ENCODE results near the gene FAM240A.
A peak's percentile ranks its signal among the peaks of the same experiment; 100 is the strongest.
"Not testable (repeated sequence)": the region's sequence is repeated elsewhere in the genome, so short reads cannot be mapped to it uniquely, and the experiment has no call there.

Gene FAM240A

DNA sequence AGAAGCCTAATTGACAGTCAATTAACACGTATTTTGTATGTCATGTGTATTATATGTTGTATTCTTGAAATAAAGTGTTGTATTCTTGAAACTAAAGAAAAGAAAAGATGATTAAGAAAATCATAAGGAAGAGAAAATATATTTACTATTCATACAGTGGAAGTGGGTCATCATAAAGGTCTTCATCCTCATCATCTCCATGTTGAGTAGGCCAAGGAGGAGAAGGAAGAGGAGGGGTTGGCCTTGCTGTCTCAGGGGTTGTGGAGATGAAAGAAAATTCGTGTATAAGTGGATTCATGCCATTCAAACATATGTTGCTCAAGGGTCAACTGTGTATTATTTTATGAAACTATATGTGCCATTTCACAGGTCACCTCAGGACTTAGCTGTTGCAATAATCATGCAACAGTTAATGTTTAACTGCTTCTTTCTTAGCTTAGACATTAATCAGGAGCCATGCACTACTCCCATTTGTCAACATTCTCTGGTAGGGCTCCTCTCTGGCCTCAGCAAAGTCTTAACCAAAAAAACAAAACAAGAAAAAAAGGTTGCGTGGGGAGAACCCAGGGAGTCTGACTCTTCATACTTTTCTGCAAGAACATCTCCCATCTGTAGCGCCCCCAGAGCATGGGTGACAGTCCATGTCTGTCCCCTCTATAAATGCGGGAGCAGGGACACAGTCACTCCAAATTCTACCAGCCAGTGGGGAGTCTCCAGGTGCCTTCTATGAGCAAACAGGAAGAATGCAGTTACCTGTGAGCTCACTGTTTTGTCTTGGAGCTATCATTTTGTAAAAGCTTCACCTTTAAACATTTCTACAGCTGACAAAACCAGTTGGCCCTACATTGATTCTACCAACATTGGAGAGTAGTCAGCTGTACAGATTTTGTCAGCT is 26.3 kb upstream of the FAM240A start:
- DNase-seq (ENCODE audit: low read depth, low spot score): no peak

DNA sequence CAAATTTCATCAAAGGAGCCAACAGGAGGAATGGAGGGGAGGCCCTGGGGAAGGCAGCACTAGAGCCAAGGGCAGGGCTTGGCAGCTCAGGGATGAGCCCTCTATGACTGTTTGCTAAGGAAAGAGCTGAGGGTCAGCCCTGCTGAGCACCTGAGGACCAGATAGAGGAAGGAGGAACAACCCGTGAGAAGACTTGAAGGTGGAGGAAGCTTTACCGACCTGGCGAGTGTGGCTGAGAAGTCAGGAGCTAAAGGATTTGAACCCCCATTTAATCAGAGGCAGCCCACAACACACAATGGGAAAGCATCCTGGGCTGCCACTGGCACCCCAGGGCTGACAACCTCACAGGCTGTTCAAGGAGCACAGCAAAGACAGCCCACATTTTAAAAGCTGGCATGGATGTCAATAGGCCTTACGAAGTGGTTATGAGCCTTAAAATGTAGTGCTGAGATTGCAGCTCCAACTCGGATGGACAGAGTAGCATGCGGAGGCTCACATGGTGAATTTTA is 25.5 kb upstream of the FAM240A start:
- H3K4me3 ChIP-seq (ENCODE audit: low read length): no peak overlapping the region
- peak; percentile 6 for DNase-seq (ENCODE audit: low read depth, low spot score)

More for the DNA sequence above, 26.3 kb upstream of the FAM240A start:
- H3K4me3 ChIP-seq (ENCODE audit: low read length): no peak overlapping the region

GRCh38 chr3:46587268-46587667 is 25.1 kb upstream of the FAM240A start:
- DNase-seq (ENCODE audit: low read depth, low spot score): peak; percentile 72
- not testable (repeated sequence) for H3K4me3 ChIP-seq (ENCODE audit: low read length)

DNA sequence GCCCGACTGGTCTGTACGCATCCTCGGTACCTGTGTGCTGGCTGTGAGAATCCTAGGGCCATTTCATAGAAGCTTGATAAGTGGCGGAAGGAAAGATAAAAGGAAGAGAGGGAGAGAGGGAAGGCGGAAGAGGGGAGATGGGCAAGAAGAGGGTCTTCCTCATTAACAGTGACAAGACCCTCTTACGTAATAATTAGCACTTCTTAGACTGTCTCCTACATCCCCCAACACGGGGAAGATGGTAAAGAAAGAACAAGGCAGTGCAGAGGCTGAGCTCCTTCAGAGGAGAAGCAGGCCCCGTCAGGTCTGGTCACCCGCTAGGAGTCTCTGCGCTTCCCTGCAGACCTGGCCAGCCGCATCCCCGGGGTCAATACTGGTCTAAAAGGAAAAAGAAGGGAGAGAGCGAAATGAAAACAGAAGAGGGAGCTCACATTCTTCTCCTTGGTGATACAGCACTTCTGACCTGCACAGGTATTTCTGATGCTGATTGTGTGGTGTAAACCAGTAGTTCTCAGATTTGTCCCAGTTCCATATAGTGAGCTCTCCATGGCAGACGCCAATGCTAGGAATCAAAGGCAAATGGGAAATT is 19.0 kb upstream of the FAM240A start:
- no peak for DNase-seq (ENCODE audit: low read depth, low spot score)
- no peak overlapping the region for H3K4me3 ChIP-seq (ENCODE audit: low read length)

DNA sequence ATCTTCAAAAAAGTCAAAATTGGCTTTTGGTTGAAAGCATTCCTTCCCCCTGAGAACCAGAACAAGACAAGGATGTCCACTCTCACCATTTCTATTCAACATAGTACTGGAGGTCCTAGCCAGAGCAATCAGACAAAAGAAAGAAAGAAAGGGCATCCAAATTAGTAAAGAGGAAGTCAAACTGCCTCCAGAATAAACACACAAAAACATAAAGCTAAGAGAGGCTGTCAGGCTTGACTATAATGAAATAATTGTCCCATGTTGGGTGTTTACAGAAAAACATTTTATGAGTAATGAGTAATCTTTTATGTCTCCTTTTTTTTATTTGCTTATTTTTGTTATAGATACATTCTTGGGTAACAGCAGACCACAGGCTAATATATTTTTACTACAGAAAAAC is 18.3 kb upstream of the FAM240A start:
- no peak for DNase-seq (ENCODE audit: low read depth, low spot score)
- no peak overlapping the region for H3K4me3 ChIP-seq (ENCODE audit: low read length)

DNA sequence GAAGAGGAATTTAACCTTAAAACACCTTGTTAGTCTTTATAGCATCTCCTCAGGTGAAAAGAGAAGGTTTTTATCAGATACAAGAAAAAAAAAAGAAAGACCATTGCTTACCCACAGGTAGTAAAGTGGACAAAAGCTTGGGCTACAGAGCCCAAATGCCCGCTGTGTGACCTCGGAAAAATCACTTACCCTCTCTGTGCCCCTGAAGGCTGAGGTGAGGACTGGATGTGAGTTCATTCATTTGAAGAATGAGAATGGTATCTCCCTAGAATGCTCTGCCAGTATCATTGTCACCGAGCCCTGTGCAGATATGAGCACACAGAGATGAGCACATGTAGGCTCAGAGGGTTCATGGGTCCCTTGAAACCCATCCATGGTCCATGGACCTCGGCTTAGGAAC is 17.6 kb upstream of the FAM240A start:
- DNase-seq (ENCODE audit: low read depth, low spot score): no peak
- no peak overlapping the region for H3K4me3 ChIP-seq (ENCODE audit: low read length)

DNA sequence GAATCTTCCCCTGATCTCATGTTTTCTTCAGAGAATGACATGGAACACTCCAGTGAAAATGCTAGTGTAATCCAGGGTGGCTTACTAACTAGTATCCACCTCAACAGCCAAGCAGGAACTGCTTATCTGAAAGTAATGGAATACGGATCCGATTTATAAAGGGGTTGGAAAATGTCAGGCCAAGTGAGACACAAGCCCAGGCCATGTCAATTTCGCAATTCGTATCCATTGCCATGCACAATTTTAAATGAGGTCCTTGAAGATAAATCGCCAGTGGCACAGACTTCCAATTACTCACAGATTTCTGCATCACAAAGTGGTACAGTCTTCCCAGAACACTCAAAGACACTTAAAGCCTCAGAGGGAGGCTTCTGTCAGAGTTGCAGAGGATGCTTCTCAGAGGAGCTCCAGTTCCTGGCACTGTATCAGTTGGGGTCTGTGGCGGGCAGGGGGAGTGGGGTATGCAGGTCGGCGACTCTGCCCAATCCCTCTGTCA is 16.5 kb upstream of the FAM240A start:
- DNase-seq (ENCODE audit: low read depth, low spot score): no peak
- no peak overlapping the region for H3K4me3 ChIP-seq (ENCODE audit: low read length)

DNA sequence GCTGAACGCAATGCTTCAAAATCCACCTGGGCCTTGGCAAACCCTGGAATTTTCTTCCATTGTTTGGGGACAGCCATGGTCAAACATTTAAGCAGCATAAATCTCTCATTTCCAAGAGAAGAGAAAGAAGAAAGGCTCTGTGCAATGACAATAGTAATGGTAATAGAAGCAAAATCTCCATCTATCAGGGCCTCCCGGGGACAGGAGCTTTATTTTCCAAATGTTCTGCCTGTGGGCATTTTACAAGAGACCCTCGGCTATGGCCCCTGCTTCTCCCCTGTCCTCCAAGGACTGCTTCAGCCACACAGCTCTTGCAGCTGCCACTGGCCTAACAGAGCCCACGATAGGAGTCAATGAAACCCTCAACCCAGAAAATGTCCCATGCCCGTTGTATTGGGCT is 12.7 kb upstream of the FAM240A start:
- DNase-seq (ENCODE audit: low read depth, low spot score): no peak
- H3K4me3 ChIP-seq (ENCODE audit: low read length): no peak overlapping the region

GRCh38 chr3:46603446-46604046 is 8.8 kb upstream of the FAM240A start:
- DNase-seq (ENCODE audit: low read depth, low spot score): no peak
- no peak overlapping the region for H3K4me3 ChIP-seq (ENCODE audit: low read length)

GRCh38 chr3:46604127-46604526 is 8.2 kb upstream of the FAM240A start:
- H3K4me3 ChIP-seq (ENCODE audit: low read length): no peak overlapping the region
- DNase-seq (ENCODE audit: low read depth, low spot score): no peak

DNA sequence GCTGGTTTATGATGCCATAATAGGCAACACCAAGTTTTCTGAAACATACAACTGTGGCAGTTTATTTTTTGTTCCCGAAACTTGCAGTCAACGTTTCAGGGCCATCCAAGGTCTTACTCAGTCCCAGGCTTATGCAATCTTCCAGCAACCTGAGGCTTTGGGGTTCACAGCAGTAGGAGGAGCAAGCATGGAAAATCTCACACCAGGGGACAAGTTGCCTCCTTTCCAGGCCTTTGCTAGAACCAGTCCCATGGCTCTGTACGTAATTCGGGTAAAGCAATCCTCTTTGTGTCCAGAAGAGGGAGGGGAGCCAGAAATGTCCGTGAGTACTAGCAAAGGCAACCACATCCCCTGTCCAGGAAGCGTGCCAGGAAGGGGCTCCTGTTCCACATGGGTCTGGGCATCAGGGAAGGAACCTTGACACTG is 4.7 kb upstream of the FAM240A start:
- DNase-seq (ENCODE audit: low read depth, low spot score): no peak
- no peak overlapping the region for H3K4me3 ChIP-seq (ENCODE audit: low read length)

DNA sequence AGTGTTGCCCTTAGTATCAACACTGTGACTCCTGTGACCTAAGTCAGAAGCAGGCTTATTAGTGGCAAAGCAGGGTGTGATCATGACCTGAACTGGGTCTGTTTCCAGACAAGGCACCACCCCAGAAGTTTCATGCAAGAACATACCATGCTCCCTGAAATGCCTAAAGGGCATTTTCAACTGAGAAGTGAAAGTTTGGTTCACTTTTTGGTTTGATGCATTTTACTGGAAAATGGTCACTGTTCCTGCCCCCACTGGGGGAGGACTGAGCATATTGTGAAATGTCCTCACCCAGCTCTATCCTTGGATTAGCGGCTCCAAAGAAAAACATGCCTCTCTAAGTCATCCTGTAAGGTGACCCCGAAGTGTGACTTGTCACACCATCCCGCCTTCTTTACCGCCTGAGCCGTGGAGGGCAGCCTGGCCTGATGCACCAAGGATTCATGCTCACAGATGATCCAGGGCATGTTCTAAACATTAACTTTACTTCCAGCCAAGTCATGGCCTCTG is 3.1 kb upstream of the FAM240A start:
- DNase-seq (ENCODE audit: low read depth, low spot score): no peak
- H3K4me3 ChIP-seq (ENCODE audit: low read length): no peak overlapping the region

DNA sequence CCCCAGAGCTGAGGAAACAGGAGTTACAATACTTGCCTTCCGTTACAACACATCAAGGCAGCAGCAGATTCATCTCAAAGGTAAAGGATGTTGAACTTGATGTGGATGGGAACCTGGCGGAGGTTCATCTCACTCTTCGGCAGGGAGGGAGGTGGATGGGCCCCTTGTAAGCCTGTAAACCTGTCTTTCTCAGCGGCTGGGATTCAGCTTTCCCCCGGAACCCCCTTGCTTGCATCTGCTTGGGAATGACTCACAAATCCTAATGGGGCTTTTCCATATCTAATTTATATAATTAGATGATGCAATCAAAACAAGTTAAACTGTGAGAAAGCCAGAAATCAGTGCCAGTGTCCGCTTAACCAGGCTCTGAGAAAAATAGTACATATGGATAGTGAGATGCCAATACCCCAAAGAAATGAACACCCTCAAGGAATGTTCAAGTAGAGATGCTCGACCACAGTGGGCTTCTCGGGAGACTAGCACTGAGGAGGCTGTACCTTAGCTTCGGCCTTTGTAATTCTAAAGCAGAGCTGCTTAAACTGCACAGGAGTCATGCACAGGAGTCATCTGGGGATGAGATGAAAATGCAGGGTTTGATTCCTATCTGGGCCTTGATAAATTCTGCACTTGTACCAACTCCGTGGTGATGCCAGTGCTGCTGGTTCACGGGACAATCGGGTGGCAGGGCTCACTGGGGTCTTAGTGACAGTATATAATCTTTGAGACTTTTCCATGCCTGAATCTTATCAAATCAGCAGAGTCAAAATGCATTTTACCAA is 2.2 kb upstream of the FAM240A start:
- H3K4me3 ChIP-seq (ENCODE audit: low read length): no peak overlapping the region
- no peak for DNase-seq (ENCODE audit: low read depth, low spot score)

DNA sequence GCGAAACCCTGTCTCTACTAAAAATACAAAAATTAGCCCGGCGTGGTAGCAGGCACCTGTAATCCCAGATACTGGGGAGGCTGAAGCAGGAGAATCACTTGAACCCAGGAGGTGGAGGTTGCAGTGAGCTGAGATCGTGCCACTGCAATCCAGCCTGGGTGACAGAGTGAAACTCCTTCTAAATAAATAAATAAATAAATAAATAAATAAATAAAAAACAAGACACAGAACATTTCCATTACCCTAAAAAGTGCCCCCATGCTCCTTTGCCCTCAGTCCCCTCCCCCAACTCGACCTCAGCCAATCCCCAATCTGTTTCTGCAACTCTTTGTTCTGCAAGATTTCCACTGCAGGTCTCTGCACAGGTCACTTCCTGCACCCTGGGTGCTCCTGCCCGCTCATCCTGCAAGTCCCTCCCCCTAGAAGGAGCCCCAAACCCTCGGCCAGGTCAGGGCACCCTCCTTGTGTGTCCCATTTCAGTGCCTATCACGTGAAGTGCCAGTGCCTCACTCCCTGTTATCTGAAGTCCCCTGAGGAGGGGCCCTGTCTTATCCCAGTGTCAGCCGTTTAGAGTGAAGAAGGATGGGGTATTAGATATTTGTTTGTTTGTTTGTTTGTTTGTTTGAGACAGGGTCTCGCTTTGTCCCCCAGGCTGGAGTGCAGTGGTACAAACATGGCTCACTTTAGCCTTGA is 1.1 kb downstream of the FAM240A start:
- no peak overlapping the region for H3K4me3 ChIP-seq (ENCODE audit: low read length)
- DNase-seq (ENCODE audit: low read depth, low spot score): no peak

- H3K4me3 ChIP-seq (ENCODE audit: low read length): no peak overlapping the region
- DNase-seq (ENCODE audit: low read depth, low spot score): no peak
Measured at GRCh38 chr3:46614431-46614830, 2.1 kb downstream of the FAM240A start.

DNA sequence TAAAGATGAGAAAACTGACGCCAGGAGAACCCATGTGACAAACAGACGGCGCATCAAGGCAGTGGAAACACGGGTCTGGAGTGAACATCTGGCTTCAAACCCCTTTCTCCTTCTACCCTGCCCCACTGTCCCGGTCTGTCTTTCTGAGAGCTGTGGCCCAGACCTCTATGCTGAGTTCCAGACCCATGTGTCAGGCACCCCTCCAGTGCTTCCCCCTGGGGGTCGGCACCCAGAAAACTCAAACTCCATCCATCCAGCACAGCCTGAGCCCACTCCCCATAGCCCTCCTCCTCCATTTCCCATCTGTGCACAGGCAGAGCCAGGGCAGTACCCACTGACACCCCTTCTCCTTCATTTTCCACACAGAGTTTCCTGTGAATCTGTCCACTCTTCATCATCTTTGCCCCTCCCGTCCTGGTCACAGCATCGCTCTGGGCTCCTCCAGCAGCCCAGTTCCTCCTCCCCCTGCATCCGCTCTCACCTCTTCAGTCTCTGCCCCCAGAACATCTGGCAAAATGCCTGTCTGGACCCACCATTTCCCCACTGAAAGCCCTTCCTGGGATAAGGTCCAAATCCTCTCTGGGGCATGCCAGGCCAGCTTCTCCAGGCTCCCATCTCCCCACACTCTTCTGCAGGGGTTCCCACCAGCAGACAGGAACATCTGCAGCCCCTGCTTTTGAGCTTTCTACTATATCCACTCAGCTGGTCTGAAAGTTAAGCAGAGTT is 2.9 kb downstream of the FAM240A start:
- DNase-seq (ENCODE audit: low read depth, low spot score): no peak
- H3K4me3 ChIP-seq (ENCODE audit: low read length): no peak overlapping the region

DNA sequence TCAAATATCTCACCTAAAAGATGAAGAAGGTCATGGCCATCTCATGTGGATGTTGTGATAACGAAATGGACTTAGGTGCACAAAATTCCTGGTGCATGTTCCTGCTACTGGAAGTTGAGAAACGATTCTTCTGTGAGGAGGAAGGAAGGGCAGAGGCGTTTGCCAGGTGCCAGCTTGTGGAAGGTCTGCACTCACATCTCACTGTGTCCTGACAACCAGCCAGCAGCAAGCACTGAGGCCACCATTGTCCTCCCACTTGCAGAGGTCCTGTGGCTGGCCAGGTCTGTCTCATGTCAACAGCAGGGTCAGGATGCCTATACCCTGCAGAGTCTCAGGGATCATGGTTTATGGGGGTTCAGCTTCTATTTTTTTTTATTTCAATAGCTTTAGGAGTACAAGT is 3.7 kb downstream of the FAM240A start:
- no peak for DNase-seq (ENCODE audit: low read depth, low spot score)
- no peak overlapping the region for H3K4me3 ChIP-seq (ENCODE audit: low read length)

GRCh38 chr3:46617941-46618340 is 5.6 kb downstream of the FAM240A start:
- no peak for DNase-seq (ENCODE audit: low read depth, low spot score)
- no peak overlapping the region for H3K4me3 ChIP-seq (ENCODE audit: low read length)

All from Jurkat, Clone E6-1 (cell line).